GM19467 (cell line): ENCODE results near the gene ZFR2.
"Not testable (repeated sequence)": the region's sequence is repeated elsewhere in the genome, so short reads cannot be mapped to it uniquely, and the experiment has no call there.

Source experiments
- ATAC-seq: cut with Tn5 transposase; IDR thresholded peaks from one replicate; pipeline ENCODE4 v1.9.1; 2021; ENCODE audit warnings: mild to moderate bottlenecking, moderate library complexity; ENCODE audit not compliant: unreplicated experiment

Gene ZFR2

DNA sequence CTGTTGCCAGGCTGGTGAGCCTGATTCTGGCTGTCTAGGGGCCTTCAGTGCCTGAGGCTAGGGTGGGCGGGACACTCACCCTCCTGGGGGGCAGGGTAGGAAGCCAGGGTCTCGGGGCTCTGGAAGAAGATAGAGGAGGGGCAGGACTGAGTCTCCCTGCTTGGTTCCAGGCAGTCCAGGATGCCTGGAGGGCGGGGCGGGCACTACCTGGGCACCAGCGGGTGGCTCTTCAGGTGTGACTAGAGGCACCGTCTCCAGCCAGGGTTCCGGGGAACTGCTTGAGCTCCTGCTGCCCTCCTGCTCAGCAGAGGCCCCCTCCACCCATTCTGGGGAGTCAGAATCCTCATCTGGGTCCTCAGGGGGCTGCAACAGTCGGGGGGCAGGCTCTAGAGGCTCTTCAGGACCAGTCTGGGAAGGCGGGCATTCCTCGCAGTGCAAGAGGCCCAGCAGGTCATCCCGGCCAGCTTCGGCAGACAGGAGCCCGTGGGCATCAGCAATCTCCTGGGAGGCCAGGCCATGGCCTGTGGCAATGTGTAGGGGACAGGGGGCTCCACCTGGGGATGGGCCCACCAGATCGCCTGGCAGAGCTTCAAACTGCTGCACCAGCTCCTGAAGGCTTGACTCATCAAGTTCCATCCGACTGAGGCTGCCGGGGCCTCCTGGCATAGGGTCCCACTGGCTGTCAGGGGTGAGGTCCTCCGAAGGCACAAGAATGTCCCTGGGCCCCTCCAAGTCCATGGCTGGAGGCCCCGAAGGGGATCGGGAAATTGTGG, 109.2 kb downstream of the ZFR2 start:
- ATAC-seq: no peak

DNA sequence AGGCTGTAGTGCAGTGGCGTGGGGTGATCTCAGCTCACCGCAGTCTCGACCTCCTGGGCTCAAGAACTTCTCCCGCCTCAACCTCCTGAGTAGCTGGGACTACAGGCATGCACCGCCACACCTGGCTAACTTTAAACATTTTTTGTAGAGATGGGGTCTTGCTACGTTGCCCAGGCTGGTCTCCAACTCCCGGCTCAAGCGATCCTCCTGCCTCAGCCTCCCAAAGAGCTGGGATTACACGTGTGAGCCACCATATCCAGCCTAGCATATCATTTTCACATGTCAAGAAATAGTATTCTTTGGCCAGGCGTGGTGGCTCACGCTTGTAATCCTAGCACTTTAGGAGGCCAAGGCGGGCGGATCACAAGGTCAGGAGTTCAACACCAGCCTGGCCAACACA, 110.5 kb downstream of the ZFR2 start:
- not testable (repeated sequence) for ATAC-seq

DNA sequence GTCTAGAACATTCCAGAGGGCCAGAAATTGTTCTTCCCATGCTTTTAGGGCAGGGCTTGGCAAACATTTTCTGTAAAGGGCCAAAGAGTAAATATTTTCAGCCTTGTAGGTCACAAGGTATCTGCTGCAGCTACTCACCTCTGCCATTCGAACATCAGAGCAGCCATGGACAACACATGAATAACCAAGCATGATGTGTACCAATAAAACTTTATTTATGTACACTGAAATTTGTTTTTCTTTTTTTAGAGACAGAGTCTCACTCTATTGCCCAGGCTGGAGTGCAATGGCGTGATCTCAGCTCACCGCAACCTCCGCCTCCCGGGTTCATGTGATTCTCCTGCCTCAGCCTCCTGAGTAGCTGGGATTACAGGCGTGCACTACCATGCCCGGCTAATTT, 111.1 kb downstream of the ZFR2 start:
- ATAC-seq: not testable (repeated sequence)
